ENCODE results near the gene COPZ2. TPM values are rescaled to one million over a fixed set of nuclear protein-coding genes. Genes with fewer than 3 reads are reported as not detected.
"Not testable (repeated sequence)": the region's sequence is repeated elsewhere in the genome, so short reads cannot be mapped to it uniquely, and the experiment has no call there.

The COPZ2 gene
- total and polyA plus RNA-seq, 9 of the 15 experiments (the other 6 are each of a cell fraction or from before 2014, with no cell fraction given) = 0.22 to 0.49 TPM; not detected in 7

DNA sequence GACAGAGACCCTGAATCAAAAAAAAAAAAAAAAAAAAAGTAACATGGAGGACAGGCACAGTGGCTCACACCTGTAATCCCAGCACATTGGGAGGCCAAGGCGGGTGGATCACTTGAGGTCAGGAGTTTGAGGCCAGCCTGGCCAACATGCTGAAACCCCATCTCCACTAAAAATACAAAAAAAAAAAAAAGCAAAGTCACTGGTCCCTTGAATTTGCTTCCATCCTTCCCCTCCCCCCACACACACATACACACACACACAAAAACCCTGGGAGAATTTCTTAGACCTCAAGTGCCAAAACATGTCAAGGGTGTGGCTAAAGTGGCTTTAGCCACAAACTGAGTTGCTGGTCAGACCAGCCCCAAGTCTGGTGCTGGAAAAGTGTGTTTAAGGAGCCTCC, 49.2 kb downstream of the COPZ2 start:
- FAIRE-seq; H3K9me1 ChIP-seq (ENCODE audit: control insufficient read depth, insufficient read depth, low read length); H3K36me3 ChIP-seq (ENCODE audit: control insufficient read depth, insufficient read depth, low read length); H3K27ac ChIP-seq (ENCODE audit: extremely low read depth, low read depth, low read length); H3K79me2 ChIP-seq (ENCODE audit: control insufficient read depth, insufficient read depth, low read length); BruUV-seq (replicated peaks); H4K20me1 ChIP-seq (replicated peaks; ENCODE audit: control insufficient read depth, insufficient read depth, low read length); H3K4me2 ChIP-seq (ENCODE audit: insufficient read depth, low read length); H2AFZ ChIP-seq (ENCODE audit: low read depth, low read length); in situ Hi-C loops (cut with MboI); H3K4me3 ChIP-seq; H3K9ac ChIP-seq (ENCODE audit: insufficient read depth in 1 of 2, low read depth in 2 of 2, low read length in 2 of 2); intact Hi-C loops (cut with micrococcal nuclease); H3K27me3 ChIP-seq (ENCODE audit: control insufficient read depth in 2 of 2, insufficient read depth in 2 of 2, low read length in 2 of 2); H3K9me3 ChIP-seq (replicated peaks; ENCODE audit: control insufficient read depth, insufficient read depth, low read depth, low read length); POLR2A ChIA-PET: not testable (repeated sequence)
- H3K4me1 ChIP-seq (replicated peaks in 1 of 2; ENCODE audit: control insufficient read depth in 2 of 2, insufficient read depth in 2 of 2, low read length in 2 of 2) = peaks cover 22 to 29% of the 10 kb centered on the region in 2 experiments
- peak; percentile 41 for TF ChIP-seq ZNF316 (IDR thresholded peaks at IDR 0.05)
- peak; percentile 16; the same call in 1 of the 2 replicates for TF ChIP-seq C11orf30 (IDR thresholded peaks at IDR 0.05; ENCODE audit: low read depth)
- TF ChIP-seq HDAC1 (IDR thresholded peaks at IDR 0.05) = 0 out of 4 replicates have a peak, but pooled peaks of 1 of the 2 experiments have one; percentile 11
- peak; percentile 30; the same call in 1 of the 2 replicates for TF ChIP-seq DPF2 (IDR thresholded peaks at IDR 0.05)
- TF ChIP-seq NFE2L1 (tag; IDR thresholded peaks at IDR 0.05; ENCODE audit: borderline replicate concordance, low read depth) = peak; percentile 58
- 0 out of 2 replicates have a peak, but pooled peaks have one; percentile 30 for TF ChIP-seq ESRRA (IDR thresholded peaks at IDR 0.05; ENCODE audit: borderline replicate concordance, low read depth)
- TF ChIP-seq MAFG (tag; conservative IDR thresholded peaks at IDR 0.05) = peak; percentile 52; the same call in 1 of the 2 replicates
- TF ChIP-seq NFE2 (IDR thresholded peaks at IDR 0.05; ENCODE audit: low read depth) = peak; percentile 43; the same call in 1 of the 2 replicates
- ATAC-seq = peak; percentile 28
- DNase-seq (ENCODE audit: extremely low read depth in 1 of 4, low spot score in 3 of 4) = peak in 1 of 4 experiments; percentile 39
- 38% methylated on average over 1 of the region's 1 CpG for WGBS (ENCODE audit: insufficient coverage, low coverage, missing lambda C conversion rate)
- CTCF ChIA-PET (ENCODE audit: low intra/inter-chr PET ratio) = interaction anchor here (0.9 kb wide), 1 partner anchor 36 kb away, joined by 5 read pairs; no protein-coding TSS in a partner anchor

Data from K562 (cell line).